Ovary (tissue), 9 donors: ENCODE measurements around the gene ENG. TPM values are rescaled to one million over a fixed set of nuclear protein-coding genes. Genes with fewer than 3 reads are reported as not detected.

Experiments used
- DNase-seq, 5 donors: peaks; one replicate each; pipeline ENCODE4 v3.0.0-alpha.2; 2019 to 2020
- H3K27ac ChIP-seq, 2 donors: fragments of 200-600 bp; one replicate each; pipeline versions ENCODE4 v1.5.1 to v1.8.0; 2019 to 2022
- H3K27me3 ChIP-seq: fragments of 200-600 bp; one replicate; pipeline ENCODE4 v1.8.0; 2022
- H3K36me3 ChIP-seq: fragments of 200-600 bp; sonication (generic); one replicate; pipeline ENCODE4 v1.5.1; 2019
- H3K4me1 ChIP-seq: one replicate; pipeline ENCODE4 v1.8.1; 2013; ENCODE audit warnings: mild to moderate bottlenecking, moderate library complexity; ENCODE audit not compliant: insufficient read depth
- H3K4me3 ChIP-seq: fragments of 200-600 bp; sonication (generic); one replicate; pipeline ENCODE4 v1.5.1; 2017
- H3K9me3 ChIP-seq, 2 donors: fragments of 200-600 bp in 1 of 2; sonication (generic) in 1 of 2; one replicate each; pipeline versions ENCODE4 v1.5.1 to v1.8.1; 2013 to 2019; ENCODE audit warnings: mild to moderate bottlenecking in 1 of 2, moderate library complexity in 1 of 2
- EP300 ChIP-seq: sonication (generic); formaldehyde crosslinking; IDR thresholded peaks from one replicate; pipeline ENCODE4 v1.6.1; 2017; ENCODE audit warnings: antibody characterized with exemption
- POLR2A ChIP-seq: fragments of 450-650 bp; IDR thresholded peaks from one replicate; pipeline ENCODE4 v1.6.1; 2017; ENCODE audit warnings: antibody characterized with exemption, mild to moderate bottlenecking, moderate library complexity
- WGBS, 3 donors: extraction: QIAGEN DNeasy Blood & Tissue Kit in 1 of 3; methylation state at CpG; one replicate each; pipeline versions ENCODE4 v1.1.5 to v1.1.7; 2013 to 2017; 5-methylcytosine and 5-hydroxymethylcytosine counted together
- intact Hi-C, 4 donors: fragments of 100-400 bp; cut with DNase I; formaldehyde crosslinking; loops; one replicate each; pipeline versions ENCODE4 v1.11.0 to v1.15.1; 2022 to 2023
- polyA plus RNA-seq, 2 donors: library from polyadenylated mRNA; stranded (reverse); fragments of 200-250 nt in 1 of 2; fragments of 350-450 nt in 1 of 2; fragmentation: Illumina TruSeq in 1 of 2; extraction: RNeasy Lipid Tissue Mini Kit (QIAGEN cat#74804) in 1 of 2; gene quantifications; one replicate each; pipeline ENCODE4 v1.2.3, GENCODE V29; 2013 to 2014
- total RNA-seq, 7 donors: library from RNA; depleted of rRNA in 2 of 7; stranded (reverse); fragments of >200 nt in 2 of 7; fragmentation: NEBNext Ultra II Directional in 3 of 7; extraction: Animal tissue kit (Norgen Biotek cat#: 25700) in 3 of 7; gene quantifications; one replicate each; pipeline versions ENCODE4 v1.1.0 to v1.2.4, GENCODE V29; 2016 to 2023
- TF ChIP-seq, protein P1 (sequence below), 3 donors: fragments of 450-650 bp in 2 of 3; fragments of 200-600 bp in 1 of 3; IDR thresholded peaks; one replicate each; pipeline versions ENCODE4 v1.5.1 to v1.8.0; 2016 to 2022; ENCODE audit warnings: antibody characterized with exemption in 3 of 3, mild to moderate bottlenecking in 1 of 3
- donor health status: DM: no; HTN: no; CAD: no; lungs with moderate emphysema.
- donor health status: DM: no; HTN: no; CAD: no.
- donor health status: Bipolar disorder and iron deficiency.
- donor health status: DM: yes; HTN: yes; CAD: no.
- donor health status: DM: no; HTN: no; CAD: no.
- donor health status: DM: yes; HTN: yes; CAD: no.

ENG gene
- total and polyA plus RNA-seq, 9 donors = 54.7 to 298 (median 191) TPM

DNA sequence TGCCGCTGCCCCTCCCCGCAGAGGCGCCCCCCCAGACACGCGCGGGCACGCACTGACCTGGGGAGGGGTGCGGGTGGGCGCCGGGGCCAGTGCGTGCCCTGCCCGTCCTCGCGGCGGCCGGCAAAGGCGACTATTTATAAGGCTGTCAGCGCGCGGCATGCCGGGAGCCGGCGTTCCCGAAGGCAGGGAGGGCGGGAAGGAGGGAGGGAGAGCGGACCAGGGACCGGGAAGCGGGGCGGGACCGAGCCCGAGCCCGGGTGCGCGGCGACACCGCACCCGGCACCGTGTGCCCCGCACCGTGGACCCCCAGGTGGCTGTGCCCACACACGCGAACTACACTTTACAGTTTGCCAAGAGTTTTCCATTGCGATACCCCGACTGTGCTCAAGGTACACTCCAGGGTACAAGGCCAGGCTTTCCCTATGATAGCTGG, 23.1 kb upstream of the ENG start, which contains the start of gene AK1:
Gene AK1 (minus strand): TSS at position 110 of the 433 bp plus-strand sequence. CDS start 3,058 bp downstream, outside the sequence.
- H3K4me1 ChIP-seq = peaks cover 26% of the 10 kb centered on the region
- 0 to 6% (median 3%) methylated on average over 24 to 44 of the region's 44 CpGs for WGBS, 3 donors
- H3K36me3 ChIP-seq = no peaks in the 10 kb centered on the region
- H3K9me3 ChIP-seq = no peaks in the 10 kb centered on the region
- intact Hi-C loops = no loop called here
- H3K27ac ChIP-seq = peak within 1 kb of the TSS; percentile 39 to 55
- no peaks in the 10 kb centered on the region for H3K27me3 ChIP-seq
- TF ChIP-seq EP300 = no peak
- TF ChIP-seq POLR2A = peak; percentile 28
- H3K4me3 ChIP-seq = peak within 1 kb of the TSS; percentile 46
- peak; percentile 84 to 88 (median 87) for DNase-seq

DNA sequence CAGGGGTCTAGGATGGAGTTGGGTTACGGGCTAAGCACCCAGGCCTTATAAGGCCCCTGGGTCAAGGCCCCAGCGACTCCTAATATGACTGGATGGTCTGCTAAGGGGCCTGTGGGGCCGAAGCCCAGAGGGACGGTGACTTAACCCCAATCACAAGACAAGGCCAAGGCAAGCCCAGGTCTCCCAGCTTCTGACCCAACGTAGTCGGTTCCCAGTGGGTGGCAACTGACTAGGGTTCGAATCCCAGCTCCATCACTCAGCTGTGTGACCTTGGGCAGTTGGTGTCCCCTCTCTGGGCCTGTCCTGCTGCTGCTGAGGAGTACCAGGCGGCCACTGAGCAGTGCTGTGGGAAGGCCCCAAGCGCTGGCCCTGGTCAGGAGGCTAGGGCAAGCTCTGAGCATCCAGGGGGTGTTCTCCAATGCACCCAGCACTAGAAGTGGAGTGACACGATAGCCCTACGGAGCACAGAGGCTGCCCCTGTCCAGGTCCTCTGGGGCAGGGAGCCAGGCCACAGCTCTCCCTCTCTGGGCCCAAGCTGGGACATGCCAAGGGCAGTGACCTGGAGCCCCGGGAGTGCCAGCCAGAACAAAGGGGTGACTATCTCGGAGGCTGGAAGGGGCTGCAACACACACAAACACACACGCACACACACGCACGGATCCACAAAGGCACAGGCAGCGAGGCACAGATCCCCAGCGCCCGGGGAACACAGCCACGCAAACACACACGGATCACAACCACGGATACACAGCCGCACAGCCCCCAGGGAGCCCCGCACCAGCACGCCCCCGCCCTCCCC, 22.5 kb upstream of the ENG start:
- intact Hi-C loops = no loop called here
- H3K27me3 ChIP-seq = no peaks in the 10 kb centered on the region
- peak overlapping the region; percentile 39 to 55 for H3K27ac ChIP-seq
- H3K9me3 ChIP-seq = no peaks in the 10 kb centered on the region
- 24 to 51% (median 36%) methylated on average over 13 to 26 of the region's 26 CpGs for WGBS, 3 donors
- peaks cover 28% of the 10 kb centered on the region for H3K4me1 ChIP-seq
- TF ChIP-seq POLR2A (no peak), EP300 (no peak)
- TF ChIP-seq, protein P1, sequence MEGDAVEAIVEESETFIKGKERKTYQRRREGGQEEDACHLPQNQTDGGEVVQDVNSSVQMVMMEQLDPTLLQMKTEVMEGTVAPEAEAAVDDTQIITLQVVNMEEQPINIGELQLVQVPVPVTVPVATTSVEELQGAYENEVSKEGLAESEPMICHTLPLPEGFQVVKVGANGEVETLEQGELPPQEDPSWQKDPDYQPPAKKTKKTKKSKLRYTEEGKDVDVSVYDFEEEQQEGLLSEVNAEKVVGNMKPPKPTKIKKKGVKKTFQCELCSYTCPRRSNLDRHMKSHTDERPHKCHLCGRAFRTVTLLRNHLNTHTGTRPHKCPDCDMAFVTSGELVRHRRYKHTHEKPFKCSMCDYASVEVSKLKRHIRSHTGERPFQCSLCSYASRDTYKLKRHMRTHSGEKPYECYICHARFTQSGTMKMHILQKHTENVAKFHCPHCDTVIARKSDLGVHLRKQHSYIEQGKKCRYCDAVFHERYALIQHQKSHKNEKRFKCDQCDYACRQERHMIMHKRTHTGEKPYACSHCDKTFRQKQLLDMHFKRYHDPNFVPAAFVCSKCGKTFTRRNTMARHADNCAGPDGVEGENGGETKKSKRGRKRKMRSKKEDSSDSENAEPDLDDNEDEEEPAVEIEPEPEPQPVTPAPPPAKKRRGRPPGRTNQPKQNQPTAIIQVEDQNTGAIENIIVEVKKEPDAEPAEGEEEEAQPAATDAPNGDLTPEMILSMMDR (IDR thresholded peaks at IDR 0.05) = no peak
- no peaks in the 10 kb centered on the region for H3K36me3 ChIP-seq
- peak in 4 of 5 donors; percentile 36 to 45 (median 43) for DNase-seq
- H3K4me3 ChIP-seq = peak overlapping the region; percentile 46

DNA sequence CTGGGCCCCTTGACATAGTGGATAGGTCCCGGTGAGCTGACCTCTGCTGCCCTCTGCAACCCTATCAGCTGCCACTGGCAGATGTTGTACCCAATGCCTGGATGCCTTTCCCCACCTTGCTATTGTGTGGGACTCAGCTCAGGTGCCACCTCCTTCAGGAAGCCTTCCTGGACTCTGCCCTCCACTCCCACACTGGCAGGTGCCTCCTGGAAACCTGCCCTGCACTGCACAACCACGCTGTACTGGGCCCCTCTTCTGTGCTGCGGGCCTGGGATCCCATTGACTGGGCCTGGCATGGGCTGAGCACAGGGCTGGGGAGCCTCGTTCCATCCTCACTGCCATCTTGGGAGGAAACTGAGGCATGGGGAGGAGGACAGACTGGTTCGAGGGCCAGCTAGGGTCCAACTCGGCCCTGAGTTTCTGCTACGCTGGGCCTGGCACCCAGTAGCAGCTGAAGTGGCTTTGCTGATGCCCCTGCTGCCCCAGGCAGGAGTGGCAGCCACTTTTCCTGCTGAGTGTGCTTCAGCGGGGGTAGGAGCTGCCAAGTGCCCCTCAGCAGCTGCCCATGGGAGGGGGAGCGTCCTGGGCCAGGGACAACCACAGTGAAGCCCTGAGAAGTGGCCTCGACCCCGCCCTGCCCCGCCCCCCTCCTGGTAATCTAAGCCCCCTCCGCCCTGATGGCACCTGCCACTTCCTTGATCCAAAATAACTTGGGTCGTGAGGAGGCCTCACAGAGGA, 21.7 kb upstream of the ENG start:
- H3K4me1 ChIP-seq = peaks cover 28% of the 10 kb centered on the region
- intact Hi-C loops = no loop called here
- no peaks in the 10 kb centered on the region for H3K9me3 ChIP-seq
- peak overlapping the region; percentile 46 for H3K4me3 ChIP-seq
- DNase-seq = peak; percentile 21 to 44 (median 39)
- 67 to 78% (median 76%) methylated on average over 14 of the region's 14 CpGs for WGBS, 3 donors
- no peaks in the 10 kb centered on the region for H3K36me3 ChIP-seq
- peak overlapping the region; percentile 67 to 72 for H3K27ac ChIP-seq
- no peaks in the 10 kb centered on the region for H3K27me3 ChIP-seq
- TF ChIP-seq POLR2A = no peak
- no peak for TF ChIP-seq EP300
- TF ChIP-seq, protein P1 (IDR thresholded peaks at IDR 0.05) = no peak

DNA sequence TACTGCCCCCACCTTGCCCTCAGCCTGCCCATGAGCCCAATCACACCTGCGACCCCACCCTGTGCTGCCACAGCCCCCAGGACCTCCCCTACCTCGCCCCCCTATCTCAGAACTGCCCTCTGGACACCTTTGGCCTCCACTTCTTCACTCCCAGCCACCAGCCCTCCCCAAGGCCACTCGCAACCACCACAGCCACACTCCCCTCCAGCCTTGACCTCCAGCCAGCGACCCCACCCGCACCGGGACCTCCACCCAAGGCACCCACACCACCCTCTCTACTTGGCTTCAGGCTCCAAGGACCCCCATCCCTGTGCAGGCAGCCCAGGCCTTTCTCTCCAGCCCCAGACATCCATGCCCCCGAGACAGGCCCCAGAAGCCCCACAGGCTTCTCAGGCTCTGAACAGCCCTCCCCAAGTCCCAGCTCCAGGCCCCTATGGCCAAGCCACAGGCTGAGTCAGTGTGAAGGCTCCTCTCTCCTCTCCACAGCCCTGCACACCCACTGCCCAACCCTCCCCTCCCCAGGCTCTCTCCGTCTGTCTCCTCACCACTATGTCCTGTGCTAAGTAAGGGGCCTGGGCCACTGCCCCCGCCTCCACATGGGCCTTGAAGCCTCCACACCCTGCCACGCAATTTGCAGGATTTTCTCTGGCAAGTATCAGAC, 21.0 kb upstream of the ENG start:
- peaks cover 28% of the 10 kb centered on the region for H3K4me1 ChIP-seq
- no peaks in the 10 kb centered on the region for H3K36me3 ChIP-seq
- intact Hi-C loops = no loop called here
- no peak for TF ChIP-seq POLR2A
- TF ChIP-seq, protein P1 (IDR thresholded peaks at IDR 0.05) = no peak
- TF ChIP-seq EP300 = no peak
- H3K27me3 ChIP-seq = no peaks in the 10 kb centered on the region
- 49 to 59% (median 54%) methylated on average over 10 of the region's 10 CpGs for WGBS, 3 donors
- no peaks in the 10 kb centered on the region for H3K9me3 ChIP-seq
- no peak overlapping the region for H3K4me3 ChIP-seq
- peak; percentile 50 to 61 (median 57) for DNase-seq
- H3K27ac ChIP-seq = peak overlapping the region; percentile 67 to 72
